ENCODE measurements around the gene STXBP5.

- TF ChIP-seq CTCF (IDR thresholded peaks at IDR 0.05) = no peak
- no peak for TF ChIP-seq POLR2A (IDR thresholded peaks at IDR 0.05)
- TF ChIP-seq EP300 (IDR thresholded peaks at IDR 0.05) = no peak
Observed at GRCh38 chr6:147434516-147434915, 230.3 kb downstream of the STXBP5 start.

Data from ovary (tissue), 3 donors.